Nephron progenitor cell (in vitro differentiated cells): Measurements from ENCODE around the gene UBXN6.
A peak's percentile ranks its signal among the peaks of the same experiment; 100 is the strongest.

Experiments used
- DNase-seq: peaks from one replicate; pipeline ENCODE4 v3.0.0; 2021
- H3K27ac Mint-ChIP-seq: 2 replicates; pipeline ENCODE4 v1.8.0; 2021; ENCODE audit warnings: mild to moderate bottlenecking, moderate library complexity, mixed read lengths
- H3K27me3 Mint-ChIP-seq: 2 replicates; pipeline ENCODE4 v1.8.0; 2021; ENCODE audit warnings: mild to moderate bottlenecking, low read depth, mixed read lengths; ENCODE audit not compliant: poor library complexity
- H3K36me3 Mint-ChIP-seq: 2 replicates; pipeline ENCODE4 v1.8.0; 2021; ENCODE audit warnings: low read depth, mixed read lengths
- H3K4me1 Mint-ChIP-seq: 2 replicates; pipeline ENCODE4 v1.8.0; 2021; ENCODE audit warnings: mixed read lengths
- H3K4me3 Mint-ChIP-seq: 2 replicates; pipeline ENCODE4 v1.8.0; 2021; ENCODE audit warnings: mild to moderate bottlenecking, moderate library complexity, mixed read lengths
- H3K9me3 Mint-ChIP-seq: 2 replicates; pipeline ENCODE4 v1.8.0; 2021; ENCODE audit warnings: mild to moderate bottlenecking, moderate library complexity, mixed read lengths
- CTCF ChIP-seq: fragments of 200-600 bp; sonication (generic); IDR thresholded peaks from 2 replicates; pipeline ENCODE4 v1.5.0; 2021; ENCODE audit warnings: antibody characterized with exemption

UBXN6 gene

GRCh38 chr19:4449022-4449638, 8.5 kb downstream of the UBXN6 start:
- Mint-ChIP-seq H3K4me1 (peaks cover 40% of the 10 kb centered on the region), H3K27ac (peak overlapping the region; percentile 83), H3K4me3 (peak overlapping the region; percentile 50), H3K9me3 (no peaks in the 10 kb centered on the region), H3K27me3 (no peaks in the 10 kb centered on the region), H3K36me3 (peaks cover 29% of the 10 kb centered on the region)
- no peak for TF ChIP-seq CTCF
- DNase-seq, result no peak

- Mint-ChIP-seq H3K27ac (peak overlapping the region; percentile 32), H3K36me3 (peaks cover 29% of the 10 kb centered on the region), H3K27me3 (no peaks in the 10 kb centered on the region), H3K9me3 (no peaks in the 10 kb centered on the region), H3K4me1 (peaks cover 43% of the 10 kb centered on the region), H3K4me3 (no peak overlapping the region)
- no peak for TF ChIP-seq CTCF
- DNase-seq, result no peak
These were observed 9.2 kb downstream of the UBXN6 start for GRCh38 chr19:4448147-4448985.

- Mint-ChIP-seq H3K36me3 (peaks cover 29% of the 10 kb centered on the region), H3K4me3 (no peak overlapping the region), H3K27ac (no peak overlapping the region), H3K27me3 (no peaks in the 10 kb centered on the region), H3K9me3 (no peaks in the 10 kb centered on the region), H3K4me1 (peaks cover 43% of the 10 kb centered on the region)
- DNase-seq, result no peak
- no peak for TF ChIP-seq CTCF
These were observed 10.1 kb downstream of the UBXN6 start for GRCh38 chr19:4447327-4448146.

- Mint-ChIP-seq H3K4me1 (peaks cover 50% of the 10 kb centered on the region), H3K9me3 (no peaks in the 10 kb centered on the region), H3K27ac (no peak overlapping the region), H3K27me3 (no peaks in the 10 kb centered on the region), H3K36me3 (peaks cover 29% of the 10 kb centered on the region), H3K4me3 (no peak overlapping the region)
- no peak for DNase-seq
- no peak for TF ChIP-seq CTCF
These were observed 10.8 kb downstream of the UBXN6 start for GRCh38 chr19:4446704-4447200.

- no peak for DNase-seq
- Mint-ChIP-seq H3K27me3 (no peaks in the 10 kb centered on the region), H3K9me3 (no peaks in the 10 kb centered on the region), H3K36me3 (peaks cover 29% of the 10 kb centered on the region), H3K27ac (peak overlapping the region; percentile 64), H3K4me1 (peaks cover 50% of the 10 kb centered on the region), H3K4me3 (no peak overlapping the region)
- no peak for TF ChIP-seq CTCF
These were observed 11.5 kb downstream of the UBXN6 start for GRCh38 chr19:4445963-4446703.
